Left lung (tissue), 10 donors: Measurements from ENCODE around the gene ZNF398. TPM values are rescaled to one million over a fixed set of nuclear protein-coding genes. Genes with fewer than 3 reads are reported as not detected.

Experiments used
- ATAC-seq: fragments of 200-7000 bp; cut with Tn5 transposase; one replicate; pipeline ENCODE4 v1.9.1; 2020; ENCODE audit warnings: moderate library complexity
- DNase-seq, 4 donors: peaks; one replicate each; pipeline ENCODE4 v3.0.0-alpha.2; 2013 to 2020
- H3K27ac ChIP-seq, 2 donors: fragments of 200-600 bp; sonication (generic) in 1 of 2; one replicate each; pipeline versions ENCODE4 v1.5.0 to v1.8.0; 2020 to 2021
- H3K27me3 ChIP-seq, 2 donors: fragments of 200-600 bp; sonication (generic) in 1 of 2; one replicate each; pipeline versions ENCODE4 v1.5.0 to v1.8.0; 2020 to 2021
- H3K36me3 ChIP-seq, 2 donors: fragments of 200-600 bp; sonication (generic) in 1 of 2; one replicate each; pipeline versions ENCODE4 v1.5.0 to v1.8.0; 2020 to 2021
- H3K4me1 ChIP-seq, 2 donors: fragments of 200-600 bp; one replicate each; pipeline ENCODE4 v1.8.0; 2021
- H3K4me3 ChIP-seq, 2 donors: fragments of 200-600 bp; sonication (generic) in 1 of 2; one replicate each; pipeline versions ENCODE4 v1.5.0 to v1.8.0; 2020 to 2021; ENCODE audit warnings: mild to moderate bottlenecking in 1 of 2
- H3K9me3 ChIP-seq, 2 donors: fragments of 200-600 bp; sonication (generic) in 1 of 2; one replicate each; pipeline versions ENCODE4 v1.5.0 to v1.8.0; 2020 to 2021
- intact Hi-C, 2 donors: fragments of 100-400 bp; cut with DNase I; formaldehyde crosslinking; loops; one replicate each; pipeline versions ENCODE4 v1.11.2 to v1.14.2; 2022
- polyA plus RNA-seq, 6 donors: library from polyadenylated mRNA; unstranded; fragments of 120-200 nt; gene quantifications; one replicate each; pipeline ENCODE4 v1.2.1, GENCODE V29; 2013; ENCODE audit not compliant: insufficient read length in 6 of 6
- total RNA-seq, 2 donors: library from RNA; stranded (reverse); fragmentation: NEBNext Ultra II Directional; extraction: Animal tissue kit (Norgen Biotek cat#: 25700); gene quantifications; one replicate each; pipeline ENCODE4 v1.2.1, GENCODE V29; 2021
- TF ChIP-seq, protein P1 (sequence below), 2 donors: fragments of 200-600 bp; sonication (generic) in 1 of 2; IDR thresholded peaks; one replicate each; pipeline versions ENCODE4 v1.5.0 to v1.8.0; 2021; ENCODE audit warnings: antibody characterized with exemption in 2 of 2
- donor health status: DM: no; HTN: yes; CAD: no.
- donor health status: DM: no; HTN: no; CAD: no.

The ZNF398 gene
- total and polyA plus RNA-seq, 8 donors, result 11.2 to 15.6 (median 13.1) TPM

DNA sequence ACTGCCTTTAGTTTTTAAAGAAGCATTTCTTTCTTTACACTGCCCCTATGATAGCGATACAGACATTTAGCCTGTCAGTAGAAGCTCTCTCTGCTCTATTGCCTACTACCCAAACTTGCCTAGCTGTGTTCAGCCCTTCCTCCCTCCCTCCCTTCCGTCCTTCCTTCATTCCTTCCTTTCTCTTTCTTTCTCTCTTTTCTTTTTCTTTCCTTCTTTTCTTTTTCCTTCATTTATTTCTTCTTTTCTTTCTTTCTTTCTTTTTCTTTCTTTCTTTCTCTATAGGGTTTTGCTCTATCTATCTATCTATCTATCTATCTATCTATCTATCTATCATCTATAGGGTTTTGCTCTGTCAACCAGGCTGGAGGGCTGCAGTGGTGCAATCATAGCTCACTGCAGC, 85.1 kb downstream of the ZNF398 start:
- TF ChIP-seq, protein P1, sequence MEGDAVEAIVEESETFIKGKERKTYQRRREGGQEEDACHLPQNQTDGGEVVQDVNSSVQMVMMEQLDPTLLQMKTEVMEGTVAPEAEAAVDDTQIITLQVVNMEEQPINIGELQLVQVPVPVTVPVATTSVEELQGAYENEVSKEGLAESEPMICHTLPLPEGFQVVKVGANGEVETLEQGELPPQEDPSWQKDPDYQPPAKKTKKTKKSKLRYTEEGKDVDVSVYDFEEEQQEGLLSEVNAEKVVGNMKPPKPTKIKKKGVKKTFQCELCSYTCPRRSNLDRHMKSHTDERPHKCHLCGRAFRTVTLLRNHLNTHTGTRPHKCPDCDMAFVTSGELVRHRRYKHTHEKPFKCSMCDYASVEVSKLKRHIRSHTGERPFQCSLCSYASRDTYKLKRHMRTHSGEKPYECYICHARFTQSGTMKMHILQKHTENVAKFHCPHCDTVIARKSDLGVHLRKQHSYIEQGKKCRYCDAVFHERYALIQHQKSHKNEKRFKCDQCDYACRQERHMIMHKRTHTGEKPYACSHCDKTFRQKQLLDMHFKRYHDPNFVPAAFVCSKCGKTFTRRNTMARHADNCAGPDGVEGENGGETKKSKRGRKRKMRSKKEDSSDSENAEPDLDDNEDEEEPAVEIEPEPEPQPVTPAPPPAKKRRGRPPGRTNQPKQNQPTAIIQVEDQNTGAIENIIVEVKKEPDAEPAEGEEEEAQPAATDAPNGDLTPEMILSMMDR (IDR thresholded peaks at IDR 0.05), result no peak
- no peak for ATAC-seq

More for the DNA sequence above, 85.1 kb downstream of the ZNF398 start:
- Histone ChIP-seq H3K27ac (no peak overlapping the region), H3K27me3 (peaks cover 0 to 9% of the 10 kb centered on the region in 2 donors), H3K9me3 (no peaks in the 10 kb centered on the region), H3K4me1 (no peaks in the 10 kb centered on the region), H3K4me3 (no peak overlapping the region), H3K36me3 (no peaks in the 10 kb centered on the region)
- intact Hi-C loops, result no loop called here
- no peak for DNase-seq

Other genes with a start within 250 kb of the ZNF398 start
- 100 to 1,000 TPM; 204 to 239 TPM for gene PDIA4, start 118.9 kb upstream of the ZNF398 start, total RNA-seq
- gene PDIA4, start 118.9 kb upstream of the ZNF398 start, polyA plus RNA-seq, result 100 to 1,000 TPM; 136 to 176 (median 168) TPM
- 1 to 10 TPM; 5.2 to 6.9 TPM for gene ZNF786, start 56.7 kb upstream of the ZNF398 start, total RNA-seq
- 1 to 10 TPM; 6.4 to 8.7 (median 7.1) TPM for gene ZNF786, start 56.7 kb upstream of the ZNF398 start, polyA plus RNA-seq
- gene ZNF425, start 21.1 kb upstream of the ZNF398 start, total RNA-seq, result 1 to 10 TPM; 1.3 to 1.5 TPM
- gene ZNF425, start 21.1 kb upstream of the ZNF398 start, polyA plus RNA-seq, result 1 to 10 TPM; 4.0 to 5.4 (median 4.6) TPM
- 10 to 100 TPM; 20.1 to 20.3 TPM for gene ZNF282, start 48.1 kb downstream of the ZNF398 start, total RNA-seq
- gene ZNF282, start 48.1 kb downstream of the ZNF398 start, polyA plus RNA-seq, result 10 to 100 TPM; 23.6 to 26.0 (median 24.4) TPM
- 1 to 10 TPM; 7.4 to 9.0 TPM for gene ZNF212, start 92.2 kb downstream of the ZNF398 start, total RNA-seq
- gene ZNF212, start 92.2 kb downstream of the ZNF398 start, polyA plus RNA-seq, result 10 to 100 TPM; 14.6 to 18.1 (median 16.7) TPM
- 10 to 100 TPM; 11.5 to 12.0 TPM for gene ZNF783, start 114.7 kb downstream of the ZNF398 start, total RNA-seq
- 10 to 100 TPM; 12.5 to 21.9 (median 18.1) TPM for gene ZNF783, start 114.7 kb downstream of the ZNF398 start, polyA plus RNA-seq